ENCODE data around the gene DDX27. TPM values are rescaled to one million over a fixed set of nuclear protein-coding genes. Genes with fewer than 3 reads are reported as not detected.

Gene DDX27
- total RNA-seq, 2 donors from 2014 or later: 18.2 to 42.8 TPM

DNA sequence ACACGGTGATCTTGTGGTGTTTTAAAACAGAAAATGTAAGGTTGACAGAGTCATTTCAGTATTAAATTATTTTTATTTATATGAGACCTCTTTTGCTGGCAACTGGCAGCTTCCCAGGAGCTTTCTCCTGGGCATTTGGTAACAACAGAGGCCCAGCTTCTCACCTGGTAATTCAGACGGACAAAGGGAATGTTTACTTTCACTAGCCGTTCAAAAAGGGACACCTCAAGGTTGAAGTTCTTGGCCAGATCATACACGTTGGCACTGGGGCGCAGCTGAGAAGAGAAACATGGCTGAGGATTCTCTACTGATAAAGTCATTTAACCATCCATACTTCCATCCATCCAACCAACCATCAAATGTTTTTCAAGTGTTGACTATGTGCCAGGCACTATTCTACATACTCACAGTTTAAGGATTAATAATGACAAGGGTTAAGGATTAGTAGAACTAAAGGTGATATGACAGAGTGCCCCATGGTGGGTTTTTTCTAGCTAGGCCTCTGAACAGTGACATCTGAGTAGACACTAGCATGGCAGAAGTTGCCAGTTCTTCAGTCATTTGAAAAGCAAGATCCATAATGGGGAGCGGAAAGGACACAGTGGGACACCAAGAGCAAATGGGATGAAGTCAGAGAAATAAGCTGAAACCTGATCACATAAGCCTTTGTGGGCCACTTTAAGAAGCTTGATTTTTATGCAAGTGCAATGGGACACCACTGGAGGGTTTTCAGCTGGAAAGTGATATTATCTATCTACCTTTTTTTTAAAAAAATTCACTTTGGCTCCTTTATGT, 33.5 kb downstream of the DDX27 start:
- peak overlapping the region in 1 of 4 donors; percentile 48 for H3K27ac ChIP-seq
- no peak overlapping the region for H3K4me3 ChIP-seq
- ATAC-seq (peak; percentile 78), DNase-seq (peak; percentile 49 to 69 (median 55))
- H3K36me3 ChIP-seq (replicated peaks in 1 of 2; ENCODE audit: insufficient read depth in 1 of 2, low read depth in 2 of 2): peaks cover 6 to 46% of the 10 kb centered on the region in 2 donors
- no peaks in the 10 kb centered on the region for H3K9me3 ChIP-seq
- WGBS, 2 donors: 33 to 46% methylated on average over 6 of the region's 6 CpGs
- H3K4me1 ChIP-seq: peaks cover 12% of the 10 kb centered on the region
- intact Hi-C loops (cut with DNase I): no loop called here
- TF ChIP-seq, protein P1, sequence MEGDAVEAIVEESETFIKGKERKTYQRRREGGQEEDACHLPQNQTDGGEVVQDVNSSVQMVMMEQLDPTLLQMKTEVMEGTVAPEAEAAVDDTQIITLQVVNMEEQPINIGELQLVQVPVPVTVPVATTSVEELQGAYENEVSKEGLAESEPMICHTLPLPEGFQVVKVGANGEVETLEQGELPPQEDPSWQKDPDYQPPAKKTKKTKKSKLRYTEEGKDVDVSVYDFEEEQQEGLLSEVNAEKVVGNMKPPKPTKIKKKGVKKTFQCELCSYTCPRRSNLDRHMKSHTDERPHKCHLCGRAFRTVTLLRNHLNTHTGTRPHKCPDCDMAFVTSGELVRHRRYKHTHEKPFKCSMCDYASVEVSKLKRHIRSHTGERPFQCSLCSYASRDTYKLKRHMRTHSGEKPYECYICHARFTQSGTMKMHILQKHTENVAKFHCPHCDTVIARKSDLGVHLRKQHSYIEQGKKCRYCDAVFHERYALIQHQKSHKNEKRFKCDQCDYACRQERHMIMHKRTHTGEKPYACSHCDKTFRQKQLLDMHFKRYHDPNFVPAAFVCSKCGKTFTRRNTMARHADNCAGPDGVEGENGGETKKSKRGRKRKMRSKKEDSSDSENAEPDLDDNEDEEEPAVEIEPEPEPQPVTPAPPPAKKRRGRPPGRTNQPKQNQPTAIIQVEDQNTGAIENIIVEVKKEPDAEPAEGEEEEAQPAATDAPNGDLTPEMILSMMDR (IDR thresholded peaks at IDR 0.05): no peak
- TF ChIP-seq POLR2A (IDR thresholded peaks at IDR 0.05): no peak
- no peaks in the 10 kb centered on the region for H3K27me3 ChIP-seq

DNA sequence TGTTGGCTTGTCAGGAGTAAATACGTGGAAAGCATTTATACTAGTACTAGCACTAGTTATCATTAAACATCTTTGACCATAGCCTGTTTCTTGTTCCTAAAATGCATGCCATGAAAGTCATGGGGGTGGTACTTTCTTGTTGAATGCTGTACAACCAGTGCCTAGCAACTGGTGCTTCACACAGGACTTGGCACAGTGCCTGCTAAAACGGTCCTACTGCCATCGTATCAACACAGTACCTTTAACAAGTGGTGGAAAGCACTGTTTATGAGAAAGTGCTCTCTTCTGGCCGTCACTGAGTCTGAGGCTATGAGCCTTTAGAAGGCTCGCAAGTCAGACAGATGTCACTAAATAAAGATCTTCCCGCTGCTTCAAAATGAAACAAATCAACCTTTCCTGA, 37.0 kb downstream of the DDX27 start:
- H3K27me3 ChIP-seq: no peaks in the 10 kb centered on the region
- intact Hi-C loops (cut with DNase I): no loop called here
- H3K4me1 ChIP-seq: peaks cover 12% of the 10 kb centered on the region
- peaks cover 6 to 37% of the 10 kb centered on the region in 2 donors for H3K36me3 ChIP-seq (replicated peaks in 1 of 2; ENCODE audit: insufficient read depth in 1 of 2, low read depth in 2 of 2)
- ATAC-seq (no peak), DNase-seq (peak in 3 of 4 donors; percentile 7 to 41 (median 30))
- 62 to 66% methylated on average over 6 of the region's 6 CpGs for WGBS, 2 donors
- H3K4me3 ChIP-seq: no peak overlapping the region
- no peaks in the 10 kb centered on the region for H3K9me3 ChIP-seq
- TF ChIP-seq, protein P1 (IDR thresholded peaks at IDR 0.05): no peak
- no peak for TF ChIP-seq POLR2A (IDR thresholded peaks at IDR 0.05)
- no peak overlapping the region for H3K27ac ChIP-seq

DNA sequence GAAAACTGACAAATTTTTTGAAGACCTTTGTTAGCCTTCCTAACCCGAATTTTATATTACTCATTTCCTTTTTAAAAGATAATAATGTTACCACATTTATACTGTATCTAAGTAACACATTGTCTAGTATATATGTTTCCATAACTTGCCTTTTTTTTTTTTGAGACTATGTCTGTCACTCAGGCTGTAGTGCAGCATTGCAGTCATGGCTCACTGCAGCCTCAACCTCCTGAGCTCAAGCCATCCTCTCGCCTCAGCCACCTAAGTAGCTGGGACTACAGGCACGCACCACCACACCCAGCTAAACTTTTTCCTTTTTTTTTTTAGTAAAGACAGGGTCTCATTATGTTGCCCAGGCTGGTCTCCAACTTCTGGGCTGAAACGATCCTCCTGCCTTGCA, 40.1 kb downstream of the DDX27 start:
- intact Hi-C loops (cut with DNase I): no loop called here
- no peak for ATAC-seq
- 62 to 66% methylated on average over 4 of the region's 4 CpGs for whole genome bisulfite sequencing, 2 donors
- Histone ChIP-seq H3K9me3 (no peaks in the 10 kb centered on the region), H3K4me1 (no peaks in the 10 kb centered on the region), H3K27ac (no peak overlapping the region), H3K36me3 (replicated peaks in 1 of 2; ENCODE audit: insufficient read depth in 1 of 2, low read depth in 2 of 2) (peaks cover 6 to 36% of the 10 kb centered on the region in 2 donors), H3K27me3 (no peaks in the 10 kb centered on the region), H3K4me3 (no peak overlapping the region)
- no peak for TF ChIP-seq POLR2A (IDR thresholded peaks at IDR 0.05)
- DNase-seq: no peak

DNA sequence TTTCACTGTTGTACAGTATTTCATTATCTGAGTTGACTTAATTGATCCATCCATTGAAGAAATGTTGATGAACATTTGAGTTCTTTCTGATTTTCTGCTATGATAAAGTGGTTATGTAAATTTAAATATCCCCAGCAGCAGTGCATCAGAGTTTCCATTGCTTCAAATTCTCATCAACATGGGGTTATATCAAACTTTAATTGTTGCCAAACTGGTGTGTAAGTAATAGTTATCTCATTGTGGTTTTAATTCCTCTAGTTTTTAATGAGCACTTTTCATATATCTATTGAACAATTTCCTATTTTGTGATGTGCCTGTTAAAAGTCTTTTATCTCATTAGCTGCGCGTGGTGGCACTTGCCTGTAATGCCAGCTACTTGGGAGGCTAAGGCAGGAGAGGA, 40.6 kb downstream of the DDX27 start:
- DNase-seq: no peak
- intact Hi-C loops (cut with DNase I): no loop called here
- 86 to 89% methylated on average over 2 of the region's 2 CpGs for WGBS, 2 donors
- Histone ChIP-seq H3K4me3 (no peak overlapping the region), H3K27ac (no peak overlapping the region), H3K27me3 (no peaks in the 10 kb centered on the region), H3K4me1 (no peaks in the 10 kb centered on the region), H3K9me3 (no peaks in the 10 kb centered on the region), H3K36me3 (replicated peaks in 1 of 2; ENCODE audit: insufficient read depth in 1 of 2, low read depth in 2 of 2) (peaks cover 6 to 39% of the 10 kb centered on the region in 2 donors)
- TF ChIP-seq, protein P1 (IDR thresholded peaks at IDR 0.05): no peak
- no peak for TF ChIP-seq POLR2A (IDR thresholded peaks at IDR 0.05)
- ATAC-seq: no peak

DNA sequence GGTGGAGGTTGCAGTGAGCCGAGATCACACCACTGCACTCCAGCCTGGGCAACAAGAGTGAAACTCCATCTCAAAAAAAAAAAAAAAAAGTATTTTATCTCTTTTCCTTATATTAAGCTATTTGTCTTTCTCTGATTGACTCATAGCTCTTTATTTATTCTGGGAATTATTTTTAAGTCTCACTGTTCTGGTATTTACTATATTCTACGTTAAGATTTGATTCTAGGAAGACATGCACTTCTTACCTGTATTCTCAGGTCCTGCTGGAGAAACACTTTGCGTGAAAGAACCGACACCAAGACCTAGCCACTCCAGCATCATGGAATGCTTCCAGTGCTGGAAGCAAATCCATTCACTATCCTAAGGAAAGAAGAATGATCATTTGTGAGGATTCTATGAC, 41.0 kb downstream of the DDX27 start:
- intact Hi-C loops (cut with DNase I): no loop called here
- Histone ChIP-seq H3K9me3 (no peaks in the 10 kb centered on the region), H3K27me3 (no peaks in the 10 kb centered on the region), H3K4me1 (no peaks in the 10 kb centered on the region), H3K27ac (no peak overlapping the region), H3K36me3 (replicated peaks in 1 of 2; ENCODE audit: insufficient read depth in 1 of 2, low read depth in 2 of 2) (peaks cover 6 to 41% of the 10 kb centered on the region in 2 donors), H3K4me3 (no peak overlapping the region)
- TF ChIP-seq, protein P1 (IDR thresholded peaks at IDR 0.05): no peak
- no peak for TF ChIP-seq POLR2A (IDR thresholded peaks at IDR 0.05)
- no peak for DNase-seq
- ATAC-seq: no peak
- WGBS, 2 donors: 86 to 92% methylated on average over 4 of the region's 4 CpGs
